ENCODE results near the gene PAM.

DNA sequence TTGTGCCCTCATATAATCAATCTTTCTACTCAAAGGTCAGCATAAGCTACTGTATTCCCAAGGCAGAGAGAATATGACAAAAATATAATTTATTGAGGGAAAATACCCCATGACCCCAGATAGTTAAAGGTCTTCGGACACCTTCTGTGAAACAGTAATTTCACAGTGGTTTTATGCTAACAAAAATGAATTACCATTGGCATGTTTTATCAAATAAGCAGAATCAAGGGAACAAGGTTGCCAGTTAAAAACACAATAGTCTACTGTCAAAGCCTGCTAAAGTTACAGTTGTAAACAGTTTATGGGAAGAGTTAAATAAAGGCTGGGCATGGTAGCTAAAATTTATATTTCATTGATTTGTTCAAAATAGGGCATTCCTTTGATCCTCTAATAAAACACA lies 210.5 kb downstream of the PAM start:
- TF ChIP-seq EZH2 (IDR thresholded peaks at IDR 0.05; ENCODE audit: borderline replicate concordance, insufficient read depth, low read length, poor library complexity, severe bottlenecking) (no peak), MXI1 (conservative IDR thresholded peaks at IDR 0.05; ENCODE audit: poor library complexity, severe bottlenecking) (no peak), CTCF (IDR thresholded peaks at IDR 0.05; ENCODE audit: poor library complexity, severe bottlenecking) (no peak), RAD21 (conservative IDR thresholded peaks at IDR 0.05) (no peak), EP300 (conservative IDR thresholded peaks at IDR 0.05; ENCODE audit: poor library complexity, severe bottlenecking) (no peak), POLR2AphosphoS5 (IDR thresholded peaks at IDR 0.05) (no peak), TAF1 (IDR thresholded peaks at IDR 0.05; ENCODE audit: low read depth) (no peak), SMC3 (conservative IDR thresholded peaks at IDR 0.05; ENCODE audit: poor library complexity) (no peak)
- TF ChIP-seq, protein P1, sequence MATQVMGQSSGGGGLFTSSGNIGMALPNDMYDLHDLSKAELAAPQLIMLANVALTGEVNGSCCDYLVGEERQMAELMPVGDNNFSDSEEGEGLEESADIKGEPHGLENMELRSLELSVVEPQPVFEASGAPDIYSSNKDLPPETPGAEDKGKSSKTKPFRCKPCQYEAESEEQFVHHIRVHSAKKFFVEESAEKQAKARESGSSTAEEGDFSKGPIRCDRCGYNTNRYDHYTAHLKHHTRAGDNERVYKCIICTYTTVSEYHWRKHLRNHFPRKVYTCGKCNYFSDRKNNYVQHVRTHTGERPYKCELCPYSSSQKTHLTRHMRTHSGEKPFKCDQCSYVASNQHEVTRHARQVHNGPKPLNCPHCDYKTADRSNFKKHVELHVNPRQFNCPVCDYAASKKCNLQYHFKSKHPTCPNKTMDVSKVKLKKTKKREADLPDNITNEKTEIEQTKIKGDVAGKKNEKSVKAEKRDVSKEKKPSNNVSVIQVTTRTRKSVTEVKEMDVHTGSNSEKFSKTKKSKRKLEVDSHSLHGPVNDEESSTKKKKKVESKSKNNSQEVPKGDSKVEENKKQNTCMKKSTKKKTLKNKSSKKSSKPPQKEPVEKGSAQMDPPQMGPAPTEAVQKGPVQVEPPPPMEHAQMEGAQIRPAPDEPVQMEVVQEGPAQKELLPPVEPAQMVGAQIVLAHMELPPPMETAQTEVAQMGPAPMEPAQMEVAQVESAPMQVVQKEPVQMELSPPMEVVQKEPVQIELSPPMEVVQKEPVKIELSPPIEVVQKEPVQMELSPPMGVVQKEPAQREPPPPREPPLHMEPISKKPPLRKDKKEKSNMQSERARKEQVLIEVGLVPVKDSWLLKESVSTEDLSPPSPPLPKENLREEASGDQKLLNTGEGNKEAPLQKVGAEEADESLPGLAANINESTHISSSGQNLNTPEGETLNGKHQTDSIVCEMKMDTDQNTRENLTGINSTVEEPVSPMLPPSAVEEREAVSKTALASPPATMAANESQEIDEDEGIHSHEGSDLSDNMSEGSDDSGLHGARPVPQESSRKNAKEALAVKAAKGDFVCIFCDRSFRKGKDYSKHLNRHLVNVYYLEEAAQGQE (IDR thresholded peaks at IDR 0.05; ENCODE audit: borderline replicate concordance): no peak

Data from neural cell (in vitro differentiated cells).